Globus pallidus (tissue), 1 donor: ENCODE data around the gene FAF1.
"Not testable (repeated sequence)": the region's sequence is repeated elsewhere in the genome, so short reads cannot be mapped to it uniquely, and the experiment has no call there.

Source experiments
- DNase-seq: peaks from one replicate; pipeline ENCODE4 v3.0.0-alpha.2; 2015; ENCODE audit warnings: low spot score

FAF1 gene

GRCh38 chr1:50553921-50554320 lies 406.1 kb downstream of the FAF1 start:
- no peak for DNase-seq

- no peak for DNase-seq
Observed at GRCh38 chr1:50548243-50548642, 411.8 kb downstream of the FAF1 start.

- DNase-seq: no peak
Observed at GRCh38 chr1:50542362-50542761, 417.7 kb downstream of the FAF1 start.

GRCh38 chr1:50538476-50538875 lies 421.6 kb downstream of the FAF1 start:
- DNase-seq: no peak

- DNase-seq: no peak
Observed at GRCh38 chr1:50531601-50532000, 428.5 kb downstream of the FAF1 start.

- DNase-seq: no peak
Observed at GRCh38 chr1:50531027-50531426, 429.0 kb downstream of the FAF1 start.

- no peak for DNase-seq
Observed at GRCh38 chr1:50529510-50529909, 430.6 kb downstream of the FAF1 start.

GRCh38 chr1:50527987-50528320 lies 432.1 kb downstream of the FAF1 start:
- not testable (repeated sequence) for DNase-seq

GRCh38 chr1:50527249-50527986 lies 432.6 kb downstream of the FAF1 start:
- DNase-seq: no peak

GRCh38 chr1:50526431-50526830 lies 433.6 kb downstream of the FAF1 start:
- DNase-seq: no peak

- DNase-seq: no peak
Observed at GRCh38 chr1:50523548-50523947, 436.5 kb downstream of the FAF1 start.

- no peak for DNase-seq
Observed at GRCh38 chr1:50522691-50523342, 437.2 kb downstream of the FAF1 start.

GRCh38 chr1:50521703-50522102 lies 438.4 kb downstream of the FAF1 start:
- DNase-seq: no peak

- DNase-seq: no peak
Observed at GRCh38 chr1:50517488-50517887, 442.6 kb downstream of the FAF1 start.

- no peak for DNase-seq
Observed at GRCh38 chr1:50516056-50516455, 444.0 kb downstream of the FAF1 start.

- no peak for DNase-seq
Observed at GRCh38 chr1:50508040-50508586, 452.0 kb downstream of the FAF1 start.

- DNase-seq: no peak
Observed at GRCh38 chr1:50505427-50505826, 454.6 kb downstream of the FAF1 start.

GRCh38 chr1:50503515-50503914 lies 456.6 kb downstream of the FAF1 start:
- no peak for DNase-seq

GRCh38 chr1:50502147-50502546 lies 457.9 kb downstream of the FAF1 start:
- DNase-seq: no peak

GRCh38 chr1:50497007-50497406 lies 463.1 kb downstream of the FAF1 start:
- DNase-seq: no peak

GRCh38 chr1:50493710-50494109 lies 466.4 kb downstream of the FAF1 start:
- DNase-seq: no peak

- no peak for DNase-seq
Observed at GRCh38 chr1:50492142-50492541, 467.9 kb downstream of the FAF1 start.

GRCh38 chr1:50491142-50491541 lies 468.9 kb downstream of the FAF1 start:
- no peak for DNase-seq

GRCh38 chr1:50490640-50491039 lies 469.4 kb downstream of the FAF1 start:
- no peak for DNase-seq
